IPS-NIHi7 (cell line): Measurements from ENCODE around the gene DDO.

Experiments
- DNase-seq: peaks from one replicate; pipeline ENCODE4 v3.0.0; 2012; ENCODE audit warnings: mixed read lengths; ENCODE audit errors: extremely low spot score

The DDO gene

GRCh38 chr6:110345025-110345424, 70.3 kb downstream of the DDO start:
- DNase-seq = no peak

GRCh38 chr6:110342759-110343158, 72.6 kb downstream of the DDO start:
- no peak for DNase-seq
